ENCODE results near the gene SUSD1. TPM values are rescaled to one million over a fixed set of nuclear protein-coding genes. Genes with fewer than 3 reads are reported as not detected.

SUSD1 gene
- polyA plus RNA-seq, 1 experiment: 17.5 TPM

GRCh38 chr9:112175796-112176315 lies 759 bp upstream of the SUSD1 start:
- ChIA-PET CTCF (interaction anchor here (0.7 to 1.5 kb wide), 3 partner anchors 12 to 161 kb away, joined by 3 to 9 read pairs (median 4); no protein-coding TSS in a partner anchor), POLR2A (no interaction called here)
- no peak for TF ChIP-seq CTCF (IDR thresholded peaks at IDR 0.05; ENCODE audit: insufficient read depth, low read depth, low read length)
- no peaks in the 10 kb centered on the region for H3K36me3 ChIP-seq (ENCODE audit: control insufficient read depth, insufficient read depth, low read length)
- H3K4me3 ChIP-seq (ENCODE audit: low read depth, low read length): no peak overlapping the region; the same call in 1 of the 2 replicates
- no peaks in the 10 kb centered on the region for H3K27me3 ChIP-seq (ENCODE audit: control insufficient read depth, insufficient read depth, low read length)
- no peak for DNase-seq (ENCODE audit: low read depth)

GRCh38 chr9:112174222-112174964 lies 704 bp downstream of the SUSD1 start:
- CTCF ChIA-PET: no interaction called here
- POLR2A ChIA-PET: interaction anchor here (0.6 to 0.7 kb wide), 3 partner anchors 20 to 528 kb away, joined by 3 to 8 read pairs (median 4); no protein-coding TSS in a partner anchor

GRCh38 chr9:112173489-112174221 lies 1.4 kb downstream of the SUSD1 start:
- no peaks in the 10 kb centered on the region for H3K27me3 ChIP-seq (ENCODE audit: control insufficient read depth, insufficient read depth, low read length)
- no peak overlapping the region for H3K4me3 ChIP-seq (ENCODE audit: low read depth, low read length)
- DNase-seq (ENCODE audit: low read depth): no peak
- ChIA-PET POLR2A (no interaction called here), CTCF (no interaction called here)
- no peaks in the 10 kb centered on the region for H3K36me3 ChIP-seq (ENCODE audit: control insufficient read depth, insufficient read depth, low read length)
- TF ChIP-seq CTCF (IDR thresholded peaks at IDR 0.05; ENCODE audit: insufficient read depth, low read depth, low read length): no peak

More at GRCh38 chr9:112174222-112174964, 704 bp downstream of the SUSD1 start:
- Histone ChIP-seq H3K27me3 (ENCODE audit: control insufficient read depth, insufficient read depth, low read length) (no peaks in the 10 kb centered on the region), H3K4me3 (ENCODE audit: low read depth, low read length) (peak overlapping the region; percentile 50), H3K36me3 (ENCODE audit: control insufficient read depth, insufficient read depth, low read length) (no peaks in the 10 kb centered on the region)
- TF ChIP-seq CTCF (IDR thresholded peaks at IDR 0.05; ENCODE audit: insufficient read depth, low read depth, low read length): no peak
- DNase-seq (ENCODE audit: low read depth): no peak

GRCh38 chr9:112170968-112171367 lies 4.1 kb downstream of the SUSD1 start:
- no peaks in the 10 kb centered on the region for H3K27me3 ChIP-seq (ENCODE audit: control insufficient read depth, insufficient read depth, low read length)
- ChIA-PET CTCF (interaction anchor here (1.8 kb wide), 1 partner anchor 73 kb away, joined by 6 read pairs; no protein-coding TSS in a partner anchor), POLR2A (no interaction called here)
- no peaks in the 10 kb centered on the region for H3K36me3 ChIP-seq (ENCODE audit: control insufficient read depth, insufficient read depth, low read length)
- TF ChIP-seq CTCF (IDR thresholded peaks at IDR 0.05; ENCODE audit: insufficient read depth, low read depth, low read length): no peak
- no peak for DNase-seq (ENCODE audit: low read depth)
- H3K4me3 ChIP-seq (ENCODE audit: low read depth, low read length): no peak overlapping the region

DNA sequence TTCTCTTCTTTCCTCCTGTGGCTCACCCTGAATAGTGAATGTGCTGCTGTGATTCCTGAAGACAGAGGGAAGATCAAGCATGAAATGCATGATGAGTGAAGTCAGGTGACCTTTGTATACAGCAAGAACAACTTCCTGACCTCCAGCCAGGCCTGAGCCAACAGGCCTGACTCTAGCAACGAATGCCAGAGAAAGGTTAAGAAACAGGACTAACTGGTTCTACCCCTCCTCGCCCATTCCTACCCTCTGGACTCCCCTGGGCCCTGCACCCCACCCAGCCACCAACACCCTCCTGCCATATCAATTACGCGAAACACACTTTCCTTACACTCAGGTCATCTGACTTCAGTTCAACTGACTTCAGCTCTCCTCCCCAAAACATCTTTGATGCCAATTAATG lies 4.9 kb downstream of the SUSD1 start:
- Histone ChIP-seq H3K27me3 (ENCODE audit: control insufficient read depth, insufficient read depth, low read length) (no peaks in the 10 kb centered on the region), H3K4me3 (ENCODE audit: low read depth, low read length) (no peak overlapping the region), H3K36me3 (ENCODE audit: control insufficient read depth, insufficient read depth, low read length) (no peaks in the 10 kb centered on the region)
- no peak for TF ChIP-seq CTCF (IDR thresholded peaks at IDR 0.05; ENCODE audit: insufficient read depth, low read depth, low read length)
- DNase-seq (ENCODE audit: low read depth): no peak
- CTCF ChIA-PET: interaction anchor here (0.6 to 1.8 kb wide), 3 partner anchors 11 to 72 kb away, joined by 3 to 6 read pairs (median 3); no protein-coding TSS in a partner anchor
- POLR2A ChIA-PET: no interaction called here

All from BJ (cell line).